Measurements from ENCODE around the gene STH. TPM values are rescaled to one million over a fixed set of nuclear protein-coding genes. Genes with fewer than 3 reads are reported as not detected.

STH gene
- total and polyA plus RNA-seq, 12 donors: not detected

- TF ChIP-seq CTCF (IDR thresholded peaks at IDR 0.05) (no peak), POLR2A (IDR thresholded peaks at IDR 0.05) (no peak)
- no peak overlapping the region for H3K4me3 ChIP-seq
- WGBS, 4 donors: 86 to 90% (median 87%) methylated on average over 3 of the region's 3 CpGs
- H3K4me1 ChIP-seq (replicated peaks in 1 of 2): peaks cover 8 to 26% of the 10 kb centered on the region in 2 donors
- H3K27me3 ChIP-seq: no peaks in the 10 kb centered on the region
- DNase-seq: peak in 1 of 7 donors; percentile 41
- H3K27ac ChIP-seq: no peak overlapping the region
- intact Hi-C loops (cut with DNase I): no loop called here
- peaks cover 0 to 66% of the 10 kb centered on the region in 2 donors for H3K36me3 ChIP-seq (replicated peaks in 1 of 2)
- no peaks in the 10 kb centered on the region for H3K9me3 ChIP-seq (replicated peaks in 1 of 3)
Observed at GRCh38 chr17:46030752-46031151, 31.7 kb downstream of the STH start.

- 91 to 97% (median 95%) methylated on average over 11 to 16 of the region's 16 CpGs for WGBS, 4 donors
- Histone ChIP-seq H3K9me3 (replicated peaks in 1 of 3) (no peaks in the 10 kb centered on the region), H3K27me3 (no peaks in the 10 kb centered on the region), H3K4me3 (no peak overlapping the region), H3K36me3 (replicated peaks in 1 of 2) (peaks cover 0 to 70% of the 10 kb centered on the region in 2 donors), H3K27ac (no peak overlapping the region), H3K4me1 (replicated peaks in 1 of 2) (peaks cover 8 to 26% of the 10 kb centered on the region in 2 donors)
- intact Hi-C loops (cut with DNase I): no loop called here
- TF ChIP-seq POLR2A (IDR thresholded peaks at IDR 0.05) (no peak), CTCF (IDR thresholded peaks at IDR 0.05) (no peak)
- peak in 1 of 7 donors; percentile 50 for DNase-seq
Observed at GRCh38 chr17:46031440-46031839, 32.4 kb downstream of the STH start.

GRCh38 chr17:46031920-46032319 lies 32.9 kb downstream of the STH start:
- intact Hi-C loops (cut with DNase I): no loop called here
- H3K27ac ChIP-seq: no peak overlapping the region
- peaks cover 8 to 22% of the 10 kb centered on the region in 2 donors for H3K4me1 ChIP-seq (replicated peaks in 1 of 2)
- H3K4me3 ChIP-seq: no peak overlapping the region
- no peak for TF ChIP-seq POLR2A (IDR thresholded peaks at IDR 0.05)
- no peak for TF ChIP-seq CTCF (IDR thresholded peaks at IDR 0.05)
- no peaks in the 10 kb centered on the region for H3K9me3 ChIP-seq (replicated peaks in 1 of 3)
- 80 to 92% (median 86%) methylated on average over 4 to 8 of the region's 8 CpGs for WGBS, 4 donors
- DNase-seq: peak in 1 of 7 donors; percentile 43
- H3K36me3 ChIP-seq (replicated peaks in 1 of 2): peaks cover 0 to 70% of the 10 kb centered on the region in 2 donors
- H3K27me3 ChIP-seq: no peaks in the 10 kb centered on the region

- intact Hi-C loops (cut with DNase I): no loop called here
- WGBS, 4 donors: 95 to 98% (median 96%) methylated on average over 11 of the region's 11 CpGs
- H3K27me3 ChIP-seq: no peaks in the 10 kb centered on the region
- DNase-seq: peak in 1 of 7 donors; percentile 33
- H3K27ac ChIP-seq: no peak overlapping the region
- no peak overlapping the region for H3K4me3 ChIP-seq
- no peak for TF ChIP-seq POLR2A (IDR thresholded peaks at IDR 0.05)
- TF ChIP-seq CTCF (IDR thresholded peaks at IDR 0.05): no peak
- H3K36me3 ChIP-seq (replicated peaks in 1 of 2): peaks cover 0 to 78% of the 10 kb centered on the region in 2 donors
- peaks cover 8 to 13% of the 10 kb centered on the region in 2 donors for H3K4me1 ChIP-seq (replicated peaks in 1 of 2)
- no peaks in the 10 kb centered on the region for H3K9me3 ChIP-seq (replicated peaks in 1 of 3)
Observed at GRCh38 chr17:46032909-46033308, 33.9 kb downstream of the STH start.

Data from adrenal gland (tissue), 12 donors.